KMS-11 (cell line): ENCODE results near the gene TSPO.
A peak's percentile ranks its signal among the peaks of the same experiment; 100 is the strongest.

ENCODE experiments used
- H2AFZ ChIP-seq: fragments of 200-600 bp; sonication (generic); 2 replicates; pipeline ENCODE4 v1.6.1; 2016; ENCODE audit warnings: antibody characterized with exemption, mixed run types, low read depth
- H3K27ac ChIP-seq: fragments of 200-600 bp; sonication (generic); 2 replicates; pipeline ENCODE4 v1.6.1; 2016; ENCODE audit warnings: mild to moderate bottlenecking, mixed run types
- H3K27me3 ChIP-seq: fragments of 200-600 bp; sonication (generic); 2 replicates; pipeline ENCODE4 v1.6.1; 2017; ENCODE audit warnings: mild to moderate bottlenecking, low read depth, mixed run types, moderate library complexity; ENCODE audit not compliant: insufficient read depth
- H3K36me3 ChIP-seq: fragments of 200-600 bp; sonication (generic); 2 replicates; pipeline ENCODE4 v1.6.1; 2017; ENCODE audit warnings: mild to moderate bottlenecking, mixed run types; ENCODE audit not compliant: insufficient read depth
- H3K4me1 ChIP-seq: fragments of 200-600 bp; sonication (generic); 2 replicates; pipeline ENCODE4 v1.6.1; 2016; ENCODE audit warnings: mild to moderate bottlenecking, low read depth, mixed run types; ENCODE audit not compliant: poor library complexity, severe bottlenecking
- H3K4me2 ChIP-seq: fragments of 200-600 bp; sonication (generic); 2 replicates; pipeline ENCODE4 v1.7.0; 2016; ENCODE audit warnings: mild to moderate bottlenecking, mixed run types
- H3K4me3 ChIP-seq: fragments of 200-600 bp; sonication (generic); IDR thresholded peaks from 2 replicates; pipeline ENCODE4 v1.6.1; 2017; ENCODE audit warnings: low read depth, low read length, mixed read lengths; ENCODE audit not compliant: insufficient read depth
- H3K79me2 ChIP-seq: fragments of 200-600 bp; sonication (generic); 2 replicates; pipeline ENCODE4 v1.6.1; 2016; ENCODE audit warnings: low read depth, mixed run types; ENCODE audit not compliant: insufficient read depth
- H3K9ac ChIP-seq: fragments of 200-600 bp; sonication (generic); 2 replicates; pipeline ENCODE4 v1.6.1; 2016; ENCODE audit warnings: mild to moderate bottlenecking, mixed run types
- H4K20me1 ChIP-seq: fragments of 200-600 bp; sonication (generic); 2 replicates; pipeline ENCODE4 v1.6.1; 2016; ENCODE audit warnings: mild to moderate bottlenecking, mixed run types; ENCODE audit not compliant: insufficient read depth
- CTCF ChIP-seq: fragments of 200-600 bp; sonication (generic); conservative IDR thresholded peaks from 2 replicates; pipeline ENCODE4 v1.6.1; 2017; ENCODE audit warnings: low read depth, mild to moderate bottlenecking, antibody characterized with exemption, low read length, moderate library complexity, mixed read lengths

TSPO gene

GRCh38 chr22:43109921-43110443, 41.4 kb upstream of the TSPO start:
- Histone ChIP-seq H2AFZ (peak overlapping the region; percentile 78; the same call in 1 of the 2 replicates), H3K36me3 (no peaks in the 10 kb centered on the region), H3K27me3 (peaks cover 5% of the 10 kb centered on the region; the same call in 1 of the 2 replicates), H3K4me1 (peaks cover 4% of the 10 kb centered on the region), H3K4me3 (no peak overlapping the region), H4K20me1 (no peaks in the 10 kb centered on the region), H3K79me2 (no peaks in the 10 kb centered on the region), H3K4me2 (peak overlapping the region; percentile 54; the same call in 1 of the 2 replicates), H3K9ac (no peak overlapping the region), H3K27ac (no peak overlapping the region)
- no peak for TF ChIP-seq CTCF

- no peaks in the 10 kb centered on the region for H3K36me3 ChIP-seq
- H3K4me2 ChIP-seq = peak within 1 kb of the TSS; percentile 76
- H2AFZ ChIP-seq = peak within 1 kb of the TSS; percentile 78
- H3K4me3 ChIP-seq = no peak within 1 kb of the TSS
- H3K4me1 ChIP-seq = peaks cover 4% of the 10 kb centered on the region
- no peak for TF ChIP-seq CTCF
- H4K20me1 ChIP-seq = no peaks in the 10 kb centered on the region
- H3K79me2 ChIP-seq = no peaks in the 10 kb centered on the region
- no peak within 1 kb of the TSS for H3K27ac ChIP-seq
- peak within 1 kb of the TSS; percentile 42; the same call in 1 of the 2 replicates for H3K9ac ChIP-seq
- peaks cover 5% of the 10 kb centered on the region; the same call in 1 of the 2 replicates for H3K27me3 ChIP-seq
Observed at GRCh38 chr22:43110444-43110926, 40.9 kb upstream of the TSPO start, which contains the start of gene BIK. Gene BIK, plus strand, starts transcription at chr22:43110750. Its CDS starts 13,273 bp downstream, at chr22:43124023.

GRCh38 chr22:43110927-43111623, 40.3 kb upstream of the TSPO start:
- Histone ChIP-seq H4K20me1 (no peaks in the 10 kb centered on the region), H3K79me2 (no peaks in the 10 kb centered on the region), H3K4me3 (no peak overlapping the region), H3K27ac (no peak overlapping the region), H3K9ac (peak overlapping the region; percentile 42; the same call in 1 of the 2 replicates), H2AFZ (peak overlapping the region; percentile 78), H3K4me2 (peak overlapping the region; percentile 76), H3K4me1 (peaks cover 4% of the 10 kb centered on the region), H3K27me3 (peaks cover 5% of the 10 kb centered on the region; the same call in 1 of the 2 replicates), H3K36me3 (no peaks in the 10 kb centered on the region)
- TF ChIP-seq CTCF = no peak

GRCh38 chr22:43113526-43114251, 37.7 kb upstream of the TSPO start:
- Histone ChIP-seq H3K4me1 (peaks cover 4% of the 10 kb centered on the region), H3K9ac (no peak overlapping the region), H4K20me1 (no peaks in the 10 kb centered on the region), H3K4me3 (no peak overlapping the region), H3K79me2 (no peaks in the 10 kb centered on the region), H3K36me3 (no peaks in the 10 kb centered on the region), H3K27me3 (peaks cover 5% of the 10 kb centered on the region; the same call in 1 of the 2 replicates), H3K27ac (no peak overlapping the region), H2AFZ (no peak overlapping the region), H3K4me2 (no peak overlapping the region)
- no peak for TF ChIP-seq CTCF
